Uterus (tissue), 2 donors: ENCODE results near the gene TLE3.

Source experiments
- CTCF ChIP-seq, 4 experiments: fragments of 200-600 bp in 2 of 4; fragments of 450-650 bp in 2 of 4; sonication (generic) in 2 of 4; IDR thresholded peaks; one replicate each; pipeline ENCODE4 v1.5.1; 2016 to 2019; ENCODE audit warnings: antibody characterized with exemption in 4 of 4, mild to moderate bottlenecking in 2 of 4, moderate library complexity in 1 of 4
- POLR2A ChIP-seq, 2 donors: fragments of 450-650 bp; IDR thresholded peaks; one replicate each; pipeline ENCODE4 v1.6.1; 2016; ENCODE audit warnings: antibody characterized with exemption in 2 of 2, mild to moderate bottlenecking in 1 of 2, moderate library complexity in 1 of 2

- TF ChIP-seq POLR2A (IDR thresholded peaks at IDR 0.05) (no peak), CTCF (IDR thresholded peaks at IDR 0.05) (no peak)
Observed at GRCh38 chr15:70008697-70009290, 88.9 kb downstream of the TLE3 start.
